MM.1S (cell line): ENCODE measurements around the gene TNF.

Source experiments
- DNase-seq: peaks from one replicate; pipeline ENCODE4 v3.0.0-alpha.2; 2015
- H2AFZ ChIP-seq: fragments of 300-600 bp; sonication (generic); 2 replicates; pipeline ENCODE4 v1.6.0; 2016; ENCODE audit warnings: antibody characterized with exemption, low read length
- H3F3A ChIP-seq: fragments of 300-600 bp; sonication (generic); 2 replicates; pipeline ENCODE4 v1.6.1; 2016; ENCODE audit warnings: mild to moderate bottlenecking, antibody characterized with exemption, low read length, moderate library complexity, mixed read lengths; ENCODE audit not compliant: insufficient read depth
- H3K27ac ChIP-seq: fragments of 300-600 bp; sonication (generic); 2 replicates; pipeline ENCODE4 v1.5.1; 2016; ENCODE audit warnings: mild to moderate bottlenecking, low read length
- H3K27me3 ChIP-seq: fragments of 300-600 bp; sonication (generic); replicated peaks from 2 replicates; pipeline ENCODE4 v1.6.0; 2016; ENCODE audit warnings: low read length; ENCODE audit not compliant: insufficient read depth
- H3K36me3 ChIP-seq: fragments of 300-600 bp; sonication (generic); replicated peaks from 2 replicates; pipeline ENCODE4 v1.6.1; 2016; ENCODE audit warnings: mild to moderate bottlenecking, low read length, mixed read lengths; ENCODE audit not compliant: insufficient read depth
- H3K4me1 ChIP-seq: fragments of 300-600 bp; sonication (generic); 2 replicates; pipeline ENCODE4 v1.6.1; 2016; ENCODE audit warnings: low read length, mixed read lengths
- H3K4me2 ChIP-seq: fragments of 300-600 bp; sonication (generic); 2 replicates; pipeline ENCODE4 v1.6.0; 2016; ENCODE audit warnings: low read depth, low read length
- H3K4me3 ChIP-seq: fragments of 300-600 bp; sonication (generic); 2 replicates; pipeline ENCODE4 v1.5.1; 2016; ENCODE audit warnings: low read length, mixed read lengths
- H3K79me2 ChIP-seq: fragments of 300-600 bp; sonication (generic); 2 replicates; pipeline ENCODE4 v1.6.1; 2016; ENCODE audit warnings: mixed run types, low read length, mixed read lengths
- H3K9ac ChIP-seq: fragments of 300-600 bp; sonication (generic); 2 replicates; pipeline ENCODE4 v1.6.1; 2016; ENCODE audit warnings: low read length, mixed read lengths
- H3K9me2 ChIP-seq: fragments of 300-600 bp; sonication (generic); replicated peaks from 2 replicates; pipeline ENCODE4 v1.6.1; 2016; ENCODE audit warnings: mild to moderate bottlenecking, low read length, mixed read lengths; ENCODE audit not compliant: insufficient read depth
- H3K9me3 ChIP-seq: fragments of 300-600 bp; sonication (generic); replicated peaks from 2 replicates; pipeline ENCODE4 v1.6.1; 2016; ENCODE audit warnings: mild to moderate bottlenecking, low read length, mixed read lengths; ENCODE audit not compliant: insufficient read depth
- H4K20me1 ChIP-seq: fragments of 300-600 bp; sonication (generic); 2 replicates; pipeline ENCODE4 v1.6.1; 2016; ENCODE audit warnings: mild to moderate bottlenecking, low read length, moderate library complexity, mixed read lengths; ENCODE audit not compliant: insufficient read depth
- EZH2 ChIP-seq: fragments of 300-600 bp; sonication (generic); optimal IDR thresholded peaks from 2 replicates; pipeline ENCODE3; 2017; ENCODE audit warnings: low read depth, mild to moderate bottlenecking, antibody characterized with exemption, low read length, mixed read lengths
- EZH2phosphoT487 ChIP-seq: fragments of 300-600 bp; sonication (generic); IDR thresholded peaks from 2 replicates; pipeline ENCODE4 v1.6.1; 2018; ENCODE audit warnings: antibody characterized with exemption, low read length
- TF ChIP-seq, protein P1 (sequence below): fragments of 300-600 bp; sonication (generic); IDR thresholded peaks from 2 replicates; pipeline ENCODE4 v1.5.1; 2016; ENCODE audit warnings: antibody characterized with exemption, low read length, mixed read lengths

The TNF gene

DNA sequence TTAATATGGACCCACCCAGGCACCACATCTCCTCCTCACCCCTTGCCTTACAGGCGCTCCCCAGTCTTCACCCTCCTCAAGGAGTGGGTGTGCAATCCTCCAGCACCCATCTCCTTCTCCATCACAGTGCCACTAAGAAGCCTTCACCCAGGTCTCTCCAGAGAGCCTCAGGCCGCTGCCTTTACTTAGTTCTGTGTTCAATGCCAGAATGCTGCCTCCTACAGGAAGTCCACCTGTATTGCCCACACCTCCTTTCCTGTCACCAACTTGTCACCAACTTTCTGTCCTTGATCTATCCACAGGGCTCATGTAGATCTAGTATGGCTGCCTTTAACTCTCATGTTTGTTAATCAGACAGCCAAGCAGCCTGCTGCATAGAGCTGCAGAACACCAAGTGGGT lies 10.1 kb downstream of the TNF start:
- no peak overlapping the region for H3K9ac ChIP-seq
- no peak for TF ChIP-seq EZH2phosphoT487
- TF ChIP-seq, protein P1, sequence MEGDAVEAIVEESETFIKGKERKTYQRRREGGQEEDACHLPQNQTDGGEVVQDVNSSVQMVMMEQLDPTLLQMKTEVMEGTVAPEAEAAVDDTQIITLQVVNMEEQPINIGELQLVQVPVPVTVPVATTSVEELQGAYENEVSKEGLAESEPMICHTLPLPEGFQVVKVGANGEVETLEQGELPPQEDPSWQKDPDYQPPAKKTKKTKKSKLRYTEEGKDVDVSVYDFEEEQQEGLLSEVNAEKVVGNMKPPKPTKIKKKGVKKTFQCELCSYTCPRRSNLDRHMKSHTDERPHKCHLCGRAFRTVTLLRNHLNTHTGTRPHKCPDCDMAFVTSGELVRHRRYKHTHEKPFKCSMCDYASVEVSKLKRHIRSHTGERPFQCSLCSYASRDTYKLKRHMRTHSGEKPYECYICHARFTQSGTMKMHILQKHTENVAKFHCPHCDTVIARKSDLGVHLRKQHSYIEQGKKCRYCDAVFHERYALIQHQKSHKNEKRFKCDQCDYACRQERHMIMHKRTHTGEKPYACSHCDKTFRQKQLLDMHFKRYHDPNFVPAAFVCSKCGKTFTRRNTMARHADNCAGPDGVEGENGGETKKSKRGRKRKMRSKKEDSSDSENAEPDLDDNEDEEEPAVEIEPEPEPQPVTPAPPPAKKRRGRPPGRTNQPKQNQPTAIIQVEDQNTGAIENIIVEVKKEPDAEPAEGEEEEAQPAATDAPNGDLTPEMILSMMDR = peak; percentile 65

DNA sequence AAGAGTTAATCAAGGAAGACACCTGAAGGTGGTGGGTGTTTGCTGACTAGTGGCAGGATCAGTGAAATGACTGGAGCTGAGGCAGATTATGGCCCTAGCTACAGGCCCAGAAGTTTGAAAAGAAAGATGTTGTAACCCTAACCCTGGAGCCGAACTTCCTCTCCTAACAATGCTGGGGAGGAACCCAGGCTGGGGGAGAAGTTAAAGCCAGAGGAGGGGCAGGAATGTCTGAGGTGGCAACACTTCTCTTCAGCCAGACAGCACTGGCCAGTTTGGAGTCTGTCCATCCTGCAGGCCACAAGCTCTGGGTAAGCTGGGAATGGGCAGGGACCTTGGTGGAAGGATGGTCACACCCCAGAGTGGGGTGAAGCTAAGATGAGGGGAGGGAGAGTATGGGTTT lies 10.6 kb downstream of the TNF start, which contains the start of gene LST1:
Gene LST1 (plus strand): TSS at position 270 of the 400 bp plus-strand sequence. CDS start 1,023 bp downstream, outside the sequence.
- Histone ChIP-seq H3K9me2 (no peaks in the 10 kb centered on the region), H3K36me3 (no peaks in the 10 kb centered on the region), H3K27ac (no peak within 1 kb of the TSS), H3K27me3 (peaks cover 57% of the 10 kb centered on the region), H4K20me1 (no peaks in the 10 kb centered on the region), H3K79me2 (no peaks in the 10 kb centered on the region), H2AFZ (no peak within 1 kb of the TSS), H3F3A (no peaks in the 10 kb centered on the region), H3K4me3 (no peak within 1 kb of the TSS), H3K4me2 (no peak within 1 kb of the TSS), H3K9me3 (no peaks in the 10 kb centered on the region), H3K4me1 (peaks cover 18% of the 10 kb centered on the region), H3K9ac (no peak within 1 kb of the TSS)
- TF ChIP-seq EZH2 (no peak), EZH2phosphoT487 (no peak)
- TF ChIP-seq, protein P1 = no peak
- DNase-seq = no peak

More for the DNA sequence above, 10.1 kb downstream of the TNF start:
- peaks cover 19% of the 10 kb centered on the region for H3K4me1 ChIP-seq
- H2AFZ ChIP-seq = no peak overlapping the region
- H3K79me2 ChIP-seq = no peaks in the 10 kb centered on the region
- H3K36me3 ChIP-seq = no peaks in the 10 kb centered on the region
- H3K9me3 ChIP-seq = no peaks in the 10 kb centered on the region
- no peaks in the 10 kb centered on the region for H3F3A ChIP-seq
- H3K9me2 ChIP-seq = no peaks in the 10 kb centered on the region
- no peaks in the 10 kb centered on the region for H4K20me1 ChIP-seq
- H3K4me3 ChIP-seq = no peak overlapping the region
- no peak overlapping the region for H3K27ac ChIP-seq
- H3K27me3 ChIP-seq = peaks cover 56% of the 10 kb centered on the region
- no peak overlapping the region for H3K4me2 ChIP-seq
- peak; percentile 48 for DNase-seq

DNA sequence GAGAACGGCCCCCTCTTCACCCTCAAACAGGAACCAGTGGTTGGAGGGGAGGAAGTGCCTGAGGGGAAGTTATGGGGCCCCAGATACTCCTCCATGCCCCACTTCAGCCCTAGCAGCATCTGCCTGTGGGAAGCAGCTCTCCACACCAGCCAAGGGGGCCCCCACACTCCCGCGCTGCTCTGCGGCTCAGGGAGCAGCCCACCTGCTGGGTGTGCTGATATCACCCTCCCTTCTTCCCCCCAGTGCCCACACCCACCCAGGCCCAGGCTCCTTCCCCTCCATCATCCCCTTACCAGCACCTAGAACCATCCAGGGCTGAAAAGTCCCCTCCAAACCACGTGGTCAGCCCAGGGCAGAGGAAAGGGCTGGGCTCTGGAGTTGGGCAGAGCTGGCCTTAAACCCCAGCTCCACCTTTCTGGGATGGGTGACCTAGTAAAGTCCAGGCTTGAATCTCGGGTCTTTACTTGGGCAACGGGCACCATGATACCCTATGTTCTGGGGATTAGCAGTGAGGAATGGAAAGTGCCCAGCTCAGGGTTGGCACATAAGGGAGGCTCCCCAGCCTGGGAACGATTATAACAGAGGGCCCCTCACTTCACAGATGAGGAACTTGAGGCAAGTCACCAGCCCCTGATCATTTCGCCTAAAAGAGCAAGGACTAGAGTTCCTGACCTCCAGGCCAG lies 11.4 kb downstream of the TNF start:
- Histone ChIP-seq H3K4me1 (peaks cover 10% of the 10 kb centered on the region), H3K9me2 (no peaks in the 10 kb centered on the region), H3K36me3 (no peaks in the 10 kb centered on the region), H3K4me2 (no peak overlapping the region), H3K27ac (no peak overlapping the region), H3F3A (no peaks in the 10 kb centered on the region), H3K27me3 (peaks cover 51% of the 10 kb centered on the region), H3K4me3 (no peak overlapping the region), H3K9ac (no peak overlapping the region), H4K20me1 (no peaks in the 10 kb centered on the region), H3K9me3 (no peaks in the 10 kb centered on the region), H3K79me2 (no peaks in the 10 kb centered on the region), H2AFZ (no peak overlapping the region)
- no peak for DNase-seq
- TF ChIP-seq, protein P1 = no peak
- TF ChIP-seq EZH2phosphoT487 = no peak
